Breast epithelium (tissue), 4 donors: ENCODE results near the gene MITD1. TPM values are rescaled to one million over a fixed set of nuclear protein-coding genes. Genes with fewer than 3 reads are reported as not detected.

Experiments
- DNase-seq, 2 donors: peaks; one replicate each; pipeline ENCODE4 v3.0.0-alpha.2; 2019; ENCODE audit warnings: low spot score in 2 of 2
- H3K27ac ChIP-seq, 2 donors: fragments of 200-600 bp; sonication (generic) in 1 of 2; one replicate each; pipeline ENCODE4 v1.5.1; 2016 to 2019; ENCODE audit warnings: mild to moderate bottlenecking in 1 of 2
- H3K27me3 ChIP-seq, 2 donors: fragments of 200-600 bp; sonication (generic) in 1 of 2; one replicate each; pipeline versions ENCODE4 v1.5.1 to v1.6.0; 2017 to 2019; ENCODE audit warnings: control low read depth in 1 of 2, mild to moderate bottlenecking in 1 of 2
- H3K36me3 ChIP-seq: fragments of 200-600 bp; one replicate; pipeline ENCODE4 v1.5.1; 2019
- H3K4me1 ChIP-seq, 2 donors: fragments of 200-600 bp; sonication (generic); one replicate each; pipeline ENCODE4 v1.5.1; 2016 to 2019; ENCODE audit warnings: control low read depth in 1 of 2
- H3K4me3 ChIP-seq, 3 donors: fragments of 200-600 bp; sonication (generic); 1 replicate in 2 of 3; 2 replicates in 1 of 3; pipeline ENCODE4 v1.5.1; 2016 to 2019; ENCODE audit warnings: mild to moderate bottlenecking in 3 of 3, moderate library complexity in 2 of 3
- H3K9me3 ChIP-seq, 2 donors: fragments of 200-600 bp; sonication (generic) in 1 of 2; one replicate each; pipeline ENCODE4 v1.5.1; 2016 to 2019; ENCODE audit warnings: control low read depth in 1 of 2
- CTCF ChIP-seq, 3 donors: fragments of 450-650 bp; IDR thresholded peaks; one replicate each; pipeline ENCODE4 v1.5.1; 2016 to 2017; ENCODE audit warnings: antibody characterized with exemption in 3 of 3, mild to moderate bottlenecking in 3 of 3, moderate library complexity in 3 of 3
- POLR2A ChIP-seq: fragments of 450-650 bp; IDR thresholded peaks from one replicate; pipeline ENCODE4 v1.6.1; 2016; ENCODE audit warnings: antibody characterized with exemption, mild to moderate bottlenecking, moderate library complexity
- POLR2AphosphoS5 ChIP-seq, 3 donors: sonication (generic); formaldehyde crosslinking; IDR thresholded peaks; one replicate each; pipeline ENCODE4 v1.6.1; 2017; ENCODE audit warnings: antibody characterized with exemption in 3 of 3
- intact Hi-C: fragments of 100-400 bp; cut with DNase I; formaldehyde crosslinking; loops from one replicate; pipeline ENCODE4 v1.15.1; 2023; ENCODE audit warnings: low total_unique reads
- total RNA-seq, 3 donors: library from RNA; depleted of rRNA; stranded (reverse); fragments of >200 nt; gene quantifications; one replicate each; pipeline ENCODE4 v1.1.0, GENCODE V29; 2016

Gene MITD1
- total RNA-seq, result 10 to 100 TPM; 23.6 to 41.1 (median 33.3) TPM

DNA sequence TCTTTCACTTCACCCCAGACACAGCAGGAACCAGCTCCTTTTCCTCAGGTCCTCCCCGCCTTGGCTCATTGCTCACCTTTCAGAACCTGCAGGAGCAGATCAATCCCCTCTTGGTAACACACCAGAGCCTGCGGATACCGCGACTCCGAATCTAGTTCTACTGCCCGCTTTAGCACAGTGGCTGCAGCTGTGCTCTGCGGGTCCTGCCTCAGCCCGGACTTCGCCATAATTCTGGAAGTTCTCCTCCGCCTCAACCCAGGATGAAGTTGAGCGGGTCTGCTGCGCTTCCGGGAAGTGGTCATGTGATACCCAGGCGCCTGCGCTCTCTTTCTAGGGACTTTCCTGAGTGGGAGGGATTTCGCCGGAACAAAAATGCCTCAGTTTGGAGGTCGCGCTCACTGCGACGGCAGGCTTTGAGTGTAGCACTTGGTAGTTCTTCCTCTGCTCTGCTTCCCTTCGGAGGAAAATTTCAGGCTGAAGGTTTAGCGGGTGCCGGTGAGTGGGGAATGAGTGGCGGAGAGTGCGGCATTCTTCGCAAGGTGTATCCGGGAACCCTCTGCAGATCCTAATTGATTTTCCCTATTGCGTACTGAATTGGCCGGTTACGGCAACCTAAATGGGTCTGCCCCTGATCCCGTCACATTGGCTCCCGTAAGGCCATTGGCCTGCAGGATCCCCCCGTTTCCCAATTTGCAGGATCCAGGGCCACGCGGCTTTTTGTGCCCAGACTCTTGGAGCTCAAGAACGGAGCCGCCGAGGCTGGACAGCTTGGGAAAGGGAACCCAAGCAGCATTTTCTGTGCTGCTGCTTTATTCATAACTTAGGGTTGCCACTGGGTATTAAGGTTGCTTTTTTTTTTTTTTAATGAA lies at the start of gene MITD1, which contains the start of gene MRPL30:
Gene MITD1 (minus strand): TSS at position 304 of the 869 bp plus-strand sequence. CDS start 77 bp downstream, at position 227.
Gene MRPL30 (plus strand): TSS at position 430 of the 869 bp plus-strand sequence. CDS start 5,020 bp downstream, outside the sequence.
- Histone ChIP-seq H3K9me3 (no peaks in the 10 kb centered on the region), H3K27ac (peak within 1 kb of the TSS; percentile 66 to 81), H3K27me3 (no peaks in the 10 kb centered on the region), H3K4me3 (peak within 1 kb of the TSS; percentile 73 to 84 (median 75)), H3K4me1 (peaks cover 0 to 6% of the 10 kb centered on the region in 2 donors), H3K36me3 (no peaks in the 10 kb centered on the region)
- intact Hi-C loops, result no loop called here
- peak; percentile 88 for DNase-seq
- no peak for TF ChIP-seq CTCF (IDR thresholded peaks at IDR 0.05)
- peak; percentile 89 to 95 (median 95) for TF ChIP-seq POLR2AphosphoS5 (IDR thresholded peaks at IDR 0.05)
- TF ChIP-seq POLR2A, result peak; percentile 26

DNA sequence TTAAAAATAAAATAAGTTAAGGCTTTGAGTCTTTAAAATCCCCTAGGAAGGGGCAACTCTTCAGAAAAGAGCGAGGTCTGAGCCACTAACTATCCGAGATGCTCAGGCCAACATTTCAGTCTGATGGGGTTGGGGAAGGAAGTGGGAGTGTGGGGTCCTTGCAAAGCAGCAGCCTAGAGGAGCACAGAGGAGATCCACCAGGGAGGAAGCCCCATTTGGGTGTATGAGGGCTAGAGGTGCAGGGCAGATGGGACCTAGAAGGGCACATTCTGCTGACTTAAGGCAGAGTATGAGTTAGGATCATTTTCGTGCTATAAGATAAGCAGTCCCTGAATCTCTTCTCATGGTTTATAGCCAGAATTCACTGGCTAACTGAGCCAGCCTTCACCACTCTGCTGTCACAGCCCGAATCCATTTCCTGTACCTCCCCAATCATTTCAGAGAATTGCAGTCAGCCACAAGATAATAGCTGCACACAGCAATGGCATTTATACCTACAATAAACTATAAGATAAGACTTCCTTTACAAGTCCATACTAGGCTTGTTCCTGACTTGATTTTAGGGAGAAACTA lies 37.2 kb upstream of the MITD1 start:
- no peak overlapping the region for H3K27ac ChIP-seq
- no peaks in the 10 kb centered on the region for H3K27me3 ChIP-seq
- no peak overlapping the region for H3K4me3 ChIP-seq
- no peaks in the 10 kb centered on the region for H3K9me3 ChIP-seq
- no peaks in the 10 kb centered on the region for H3K36me3 ChIP-seq
- H3K4me1 ChIP-seq, result no peaks in the 10 kb centered on the region
- TF ChIP-seq POLR2A, result no peak
- TF ChIP-seq CTCF (IDR thresholded peaks at IDR 0.05), result no peak
- no peak for TF ChIP-seq POLR2AphosphoS5 (IDR thresholded peaks at IDR 0.05)
- no peak for DNase-seq
- intact Hi-C loops, result no loop called here

GRCh38 chr2:99216096-99216495 lies 35.2 kb upstream of the MITD1 start:
- TF ChIP-seq POLR2AphosphoS5 (IDR thresholded peaks at IDR 0.05) (no peak), POLR2A (no peak), CTCF (IDR thresholded peaks at IDR 0.05) (no peak)
- intact Hi-C loops, result no loop called here
- Histone ChIP-seq H3K4me3 (no peak overlapping the region), H3K27me3 (no peaks in the 10 kb centered on the region), H3K36me3 (no peaks in the 10 kb centered on the region), H3K9me3 (no peaks in the 10 kb centered on the region), H3K4me1 (no peaks in the 10 kb centered on the region), H3K27ac (no peak overlapping the region)
- no peak for DNase-seq

DNA sequence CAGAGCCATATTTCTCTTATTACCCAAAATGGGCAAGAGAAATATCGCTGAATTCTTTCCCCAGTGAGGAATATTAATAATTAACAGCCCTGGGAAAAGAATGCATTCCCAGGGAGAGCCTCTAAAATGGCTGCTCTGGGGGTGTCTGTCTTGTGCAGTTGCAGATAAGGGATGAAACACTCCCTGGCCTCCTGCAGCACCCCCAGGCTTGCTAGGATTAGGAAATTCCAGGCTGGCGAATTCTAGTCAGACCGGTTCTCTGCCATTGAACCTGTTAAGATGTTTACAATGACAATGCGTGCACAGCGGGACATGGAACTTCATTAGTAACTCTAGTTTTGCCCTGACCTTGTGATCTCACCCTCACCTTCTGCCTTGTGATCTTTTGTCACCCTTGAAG lies 24.6 kb upstream of the MITD1 start:
- no peak overlapping the region for H3K4me3 ChIP-seq
- H3K4me1 ChIP-seq, result no peaks in the 10 kb centered on the region
- H3K36me3 ChIP-seq, result no peaks in the 10 kb centered on the region
- intact Hi-C loops, result no loop called here
- peaks cover 3 to 9% of the 10 kb centered on the region in 2 donors for H3K9me3 ChIP-seq
- H3K27ac ChIP-seq, result no peak overlapping the region
- no peaks in the 10 kb centered on the region for H3K27me3 ChIP-seq
- DNase-seq, result no peak
- no peak for TF ChIP-seq POLR2AphosphoS5 (IDR thresholded peaks at IDR 0.05)
- TF ChIP-seq CTCF (IDR thresholded peaks at IDR 0.05), result no peak
- no peak for TF ChIP-seq POLR2A
